HG03097 (cell line): ENCODE measurements around the gene C16orf78.

Experiments used
- ATAC-seq: cut with Tn5 transposase; IDR thresholded peaks from one replicate; pipeline ENCODE4 v1.9.1; 2021; ENCODE audit not compliant: unreplicated experiment, low FRiP score

C16orf78 gene

GRCh38 chr16:49428808-49429207 lies 55.2 kb downstream of the C16orf78 start:
- no peak for ATAC-seq

GRCh38 chr16:49431040-49431439 lies 57.4 kb downstream of the C16orf78 start:
- ATAC-seq: no peak

GRCh38 chr16:49431591-49432290 lies 58.1 kb downstream of the C16orf78 start:
- ATAC-seq: no peak

- ATAC-seq: no peak
Observed at GRCh38 chr16:49434733-49435132, 61.1 kb downstream of the C16orf78 start.

GRCh38 chr16:49436181-49436580 lies 62.6 kb downstream of the C16orf78 start:
- ATAC-seq: no peak

GRCh38 chr16:49437344-49437743 lies 63.7 kb downstream of the C16orf78 start:
- no peak for ATAC-seq

GRCh38 chr16:49439050-49439449 lies 65.4 kb downstream of the C16orf78 start:
- no peak for ATAC-seq

GRCh38 chr16:49439676-49440075 lies 66.1 kb downstream of the C16orf78 start:
- no peak for ATAC-seq

GRCh38 chr16:49440156-49441065 lies 66.8 kb downstream of the C16orf78 start:
- ATAC-seq: no peak

GRCh38 chr16:49441366-49441780 lies 67.8 kb downstream of the C16orf78 start:
- ATAC-seq: peak; percentile 96

GRCh38 chr16:49442805-49443204 lies 69.2 kb downstream of the C16orf78 start:
- no peak for ATAC-seq

GRCh38 chr16:49443576-49443975 lies 70.0 kb downstream of the C16orf78 start:
- no peak for ATAC-seq

- no peak for ATAC-seq
Observed at GRCh38 chr16:49446805-49447204, 73.2 kb downstream of the C16orf78 start.
